Caco-2 (cell line): ENCODE measurements around the gene CFAP251. TPM values are rescaled to one million over a fixed set of nuclear protein-coding genes. Genes with fewer than 3 reads are reported as not detected.
"Not testable (repeated sequence)": the region's sequence is repeated elsewhere in the genome, so short reads cannot be mapped to it uniquely, and the experiment has no call there.

Experiments used
- BruUV-seq: library from RNA; stranded (reverse); fragments of 400-500 nt; replicated peaks from 2 replicates; lab custom pipeline; 2021; lab: Mats Ljungman, UMichigan
- CTCF ChIA-PET: fragments of 300-600 bp; sonication (Branson Sonifier 250); formaldehyde crosslinking; loops from one replicate; lab custom pipeline; 2022; ENCODE audit warnings: antibody characterized with exemption; lab: Charles Lee
- POLR2A ChIA-PET: fragments of 300-600 bp; sonication (Branson Sonifier 250); formaldehyde crosslinking; loops from one replicate; lab custom pipeline; 2022; ENCODE audit warnings: antibody characterized with exemption; lab: Charles Lee
- DNase-seq, 2 experiments: peaks; one replicate each; pipeline versions ENCODE4 v3.0.0 to v3.0.0-alpha.2; 2020 to 2022
- H3K27me3 ChIP-seq: replicated peaks from 2 replicates; pipeline ENCODE4 v1.6.0; 2011; ENCODE audit warnings: low read length; ENCODE audit not compliant: control insufficient read depth, insufficient read depth
- H3K36me3 ChIP-seq: 2 replicates; pipeline ENCODE4 v1.5.1; 2011; ENCODE audit warnings: low read length; ENCODE audit not compliant: control insufficient read depth, insufficient read depth
- H3K4me1 ChIP-seq: fragments of 250-450 bp; sonication (Bioruptor Pico); 2 replicates; pipeline ENCODE4 v1.5.1; 2020; ENCODE audit warnings: mild to moderate bottlenecking
- H3K4me3 ChIP-seq: 2 replicates; pipeline ENCODE4 v1.5.1; 2011; ENCODE audit warnings: low read depth, mild to moderate bottlenecking, control low read depth, low read length
- H3K9me3 ChIP-seq: fragments of 250-450 bp; sonication (Bioruptor Pico); 2 replicates; pipeline ENCODE4 v1.5.1; 2020; ENCODE audit warnings: mild to moderate bottlenecking, moderate library complexity
- H3K27ac Mint-ChIP-seq: one replicate; pipeline ENCODE4 v1.8.0; 2022; ENCODE audit warnings: mixed read lengths; ENCODE audit not compliant: unreplicated experiment
- H3K27me3 Mint-ChIP-seq: one replicate; pipeline ENCODE4 v1.8.0; 2022; ENCODE audit warnings: mixed read lengths; ENCODE audit not compliant: insufficient read depth, unreplicated experiment
- H3K36me3 Mint-ChIP-seq: one replicate; pipeline ENCODE4 v1.8.0; 2022; ENCODE audit warnings: mild to moderate bottlenecking, mixed read lengths; ENCODE audit not compliant: insufficient read depth, unreplicated experiment
- H3K4me1 Mint-ChIP-seq: one replicate; pipeline ENCODE4 v1.8.0; 2022; ENCODE audit warnings: low read depth, mixed read lengths; ENCODE audit not compliant: unreplicated experiment
- H3K4me3 Mint-ChIP-seq: one replicate; pipeline ENCODE4 v1.8.0; 2022; ENCODE audit warnings: mild to moderate bottlenecking, moderate library complexity, mixed read lengths; ENCODE audit not compliant: unreplicated experiment
- H3K9me3 Mint-ChIP-seq: one replicate; pipeline ENCODE4 v1.8.0; 2022; ENCODE audit warnings: mixed read lengths; ENCODE audit not compliant: unreplicated experiment
- intact Hi-C: fragments of 100-400 bp; cut with micrococcal nuclease; formaldehyde crosslinking; loops from one replicate; pipeline ENCODE4 v1.10.0; 2022; ENCODE audit not compliant: unreplicated experiment
- total RNA-seq: library from RNA; stranded (reverse); gene quantifications from 2 replicates; pipeline ENCODE4 v1.2.3, GENCODE V29; 2022
- TF ChIP-seq, protein P1 (sequence below), 2 experiments: fragments of 200-600 bp in 1 of 2; IDR thresholded peaks; 1 replicate in 1 of 2; 2 replicates in 1 of 2; pipeline versions ENCODE4 v1.5.1 to v1.8.0; 2011 to 2022; ENCODE audit warnings: antibody characterized with exemption in 1 of 2, control low read depth in 1 of 2, inconsistent platforms in 1 of 2, low read depth in 1 of 2, low read length in 1 of 2, mild to moderate bottlenecking in 1 of 2, moderate library complexity in 1 of 2; ENCODE audit not compliant: insufficient read depth in 1 of 2, severe bottlenecking in 1 of 2, unreplicated experiment in 1 of 2

Gene CFAP251
- total RNA-seq, 1 experiment from 2014 or later, result 1.2 TPM

DNA sequence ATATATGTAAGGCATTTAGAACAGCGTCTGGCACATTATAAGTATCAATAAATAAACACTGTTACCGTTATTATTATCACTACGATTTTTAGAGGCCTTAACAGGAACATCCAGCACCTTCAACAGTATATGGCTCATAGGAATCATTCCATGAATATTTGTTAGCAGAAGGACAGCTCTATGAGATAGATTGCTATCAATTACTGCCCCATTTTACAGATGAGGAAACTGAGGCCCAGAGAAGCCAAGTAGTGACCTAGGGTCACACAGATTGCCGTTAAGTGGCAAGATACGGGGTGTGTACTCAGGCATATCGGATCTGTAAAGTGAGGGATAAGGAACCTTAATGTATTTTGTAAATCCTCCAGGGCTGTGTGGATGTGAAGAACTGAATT is 30.3 kb upstream of the CFAP251 start:
- no peak for DNase-seq
- Mint-ChIP-seq H3K4me3 (peak overlapping the region; percentile 84), H3K36me3 (peaks cover 15% of the 10 kb centered on the region), H3K27me3 (no peaks in the 10 kb centered on the region), H3K9me3 (no peaks in the 10 kb centered on the region), H3K4me1 (peaks cover 11% of the 10 kb centered on the region), H3K27ac (peak overlapping the region; percentile 86)
- TF ChIP-seq, protein P1, sequence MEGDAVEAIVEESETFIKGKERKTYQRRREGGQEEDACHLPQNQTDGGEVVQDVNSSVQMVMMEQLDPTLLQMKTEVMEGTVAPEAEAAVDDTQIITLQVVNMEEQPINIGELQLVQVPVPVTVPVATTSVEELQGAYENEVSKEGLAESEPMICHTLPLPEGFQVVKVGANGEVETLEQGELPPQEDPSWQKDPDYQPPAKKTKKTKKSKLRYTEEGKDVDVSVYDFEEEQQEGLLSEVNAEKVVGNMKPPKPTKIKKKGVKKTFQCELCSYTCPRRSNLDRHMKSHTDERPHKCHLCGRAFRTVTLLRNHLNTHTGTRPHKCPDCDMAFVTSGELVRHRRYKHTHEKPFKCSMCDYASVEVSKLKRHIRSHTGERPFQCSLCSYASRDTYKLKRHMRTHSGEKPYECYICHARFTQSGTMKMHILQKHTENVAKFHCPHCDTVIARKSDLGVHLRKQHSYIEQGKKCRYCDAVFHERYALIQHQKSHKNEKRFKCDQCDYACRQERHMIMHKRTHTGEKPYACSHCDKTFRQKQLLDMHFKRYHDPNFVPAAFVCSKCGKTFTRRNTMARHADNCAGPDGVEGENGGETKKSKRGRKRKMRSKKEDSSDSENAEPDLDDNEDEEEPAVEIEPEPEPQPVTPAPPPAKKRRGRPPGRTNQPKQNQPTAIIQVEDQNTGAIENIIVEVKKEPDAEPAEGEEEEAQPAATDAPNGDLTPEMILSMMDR (IDR thresholded peaks at IDR 0.05; ENCODE audit: insufficient read depth in 1 of 2, low read depth in 1 of 2, low read length in 1 of 2, severe bottlenecking in 1 of 2, unreplicated experiment in 1 of 2), result peak in 1 of 2 experiments; percentile 39
- no peaks in the 10 kb centered on the region for H3K36me3 ChIP-seq
- peak overlapping the region; percentile 84 for H3K4me3 ChIP-seq
- no peaks in the 10 kb centered on the region for H3K27me3 ChIP-seq
- H3K4me1 ChIP-seq, result peaks cover 4% of the 10 kb centered on the region
- ChIA-PET POLR2A (interaction anchor here (0.5 to 1.2 kb wide), 8 partner anchors 8 to 93 kb away, joined by 3 to 11 read pairs (median 4); no protein-coding TSS in a partner anchor), CTCF (interaction anchor here (0.6 to 2.8 kb wide), 10 partner anchors 10 to 1687 kb away, joined by 3 to 46 read pairs (median 4); partner anchors contain the start of gene RHOF)
- no peaks in the 10 kb centered on the region for H3K9me3 ChIP-seq
- intact Hi-C loops, result loop anchor here (1.0 to 5.0 kb wide), 4 partner anchors 49 to 191 kb away; partner anchors contain the start of gene TMEM120B
- BruUV-seq, result TSS peak; percentile 98

DNA sequence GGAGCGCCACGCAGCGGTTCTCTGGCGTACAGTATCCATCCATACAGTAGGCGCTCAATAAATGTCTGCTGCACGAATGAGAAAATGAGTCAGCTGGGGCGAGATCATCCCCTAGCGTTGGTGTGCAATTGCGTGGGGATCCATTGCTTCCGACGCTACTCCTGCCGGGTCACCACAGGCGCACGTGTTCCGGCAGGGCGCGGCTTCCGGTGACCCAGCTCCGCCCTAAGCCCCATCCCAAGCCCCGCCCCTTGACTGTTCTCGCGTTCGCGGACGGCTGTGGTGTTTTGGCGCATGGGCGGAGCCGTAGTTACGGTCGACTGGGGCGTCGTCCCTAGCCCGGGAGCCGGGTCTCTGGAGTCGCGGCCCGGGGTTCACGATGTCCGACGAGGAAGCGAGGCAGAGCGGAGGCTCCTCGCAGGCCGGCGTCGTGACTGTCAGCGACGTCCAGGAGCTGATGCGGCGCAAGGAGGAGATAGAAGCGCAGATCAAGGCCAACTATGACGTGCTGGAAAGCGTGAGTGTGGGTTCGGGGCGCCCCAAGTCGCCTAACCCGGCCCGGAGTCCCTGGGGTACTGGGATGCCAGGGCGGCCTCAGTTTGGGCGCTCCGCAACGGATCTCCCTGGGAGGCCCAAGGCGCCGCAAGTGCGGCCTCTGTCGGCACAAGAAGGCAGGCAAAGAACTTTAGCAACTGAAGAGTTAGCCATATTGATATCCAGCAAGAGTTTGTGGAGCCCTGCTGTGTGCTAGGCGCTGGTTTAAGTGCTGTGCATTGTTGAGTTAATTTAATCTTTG is 29.7 kb upstream of the CFAP251 start, which contains the start of gene PSMD9:
Gene PSMD9, plus strand, starts transcription at position 313 of the 796 bp plus-strand sequence. Its CDS starts 67 bp downstream, at position 380.
- Mint-ChIP-seq H3K27ac (peak within 1 kb of the TSS; percentile 86), H3K4me3 (peak within 1 kb of the TSS; percentile 84), H3K9me3 (no peaks in the 10 kb centered on the region), H3K36me3 (peaks cover 21% of the 10 kb centered on the region), H3K4me1 (peaks cover 15% of the 10 kb centered on the region), H3K27me3 (no peaks in the 10 kb centered on the region)
- H3K4me3 ChIP-seq, result peak within 1 kb of the TSS; percentile 84
- no peaks in the 10 kb centered on the region for H3K27me3 ChIP-seq
- peaks cover 10% of the 10 kb centered on the region for H3K4me1 ChIP-seq
- no peaks in the 10 kb centered on the region; the same call in 1 of the 2 replicates for H3K36me3 ChIP-seq
- CTCF ChIA-PET, result interaction anchor here (0.6 to 2.8 kb wide), 10 partner anchors 11 to 1687 kb away, joined by 3 to 46 read pairs (median 4); partner anchors contain the start of gene RHOF
- no peaks in the 10 kb centered on the region for H3K9me3 ChIP-seq
- TSS peak; percentile 75 for BruUV-seq
- intact Hi-C loops, result loop anchor here (1.0 to 5.0 kb wide), 4 partner anchors 49 to 191 kb away; partner anchors contain the start of gene TMEM120B
- TF ChIP-seq, protein P1 (IDR thresholded peaks at IDR 0.05; ENCODE audit: insufficient read depth in 1 of 2, low read depth in 1 of 2, low read length in 1 of 2, severe bottlenecking in 1 of 2, unreplicated experiment in 1 of 2), result peak; percentile 50 to 78
- DNase-seq, result peak; percentile 98 to 99
- POLR2A ChIA-PET, result interaction anchor here (0.5 to 1.2 kb wide), 8 partner anchors 9 to 94 kb away, joined by 3 to 11 read pairs (median 4); no protein-coding TSS in a partner anchor

DNA sequence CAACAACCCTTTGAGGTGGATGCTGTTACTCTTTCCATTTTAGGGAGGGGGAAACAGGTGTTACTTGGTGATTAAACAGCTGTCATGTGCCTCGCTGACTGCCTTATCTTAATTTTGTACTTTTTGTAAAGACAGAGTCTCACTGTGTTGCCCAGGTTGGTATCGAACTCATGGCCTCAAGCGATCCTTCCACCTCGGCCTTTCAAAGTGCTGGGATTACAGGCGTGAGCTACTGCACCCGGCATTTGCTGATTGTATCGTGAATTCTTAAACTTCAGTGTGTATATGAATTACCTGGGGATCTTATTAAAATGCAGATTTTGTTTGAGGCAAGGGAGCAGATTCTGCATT is 29.1 kb upstream of the CFAP251 start:
- no TSS peak for BruUV-seq
- Histone ChIP-seq H3K4me3 (peak overlapping the region; percentile 84), H3K9me3 (no peaks in the 10 kb centered on the region), H3K4me1 (peaks cover 16% of the 10 kb centered on the region), H3K27me3 (no peaks in the 10 kb centered on the region), H3K36me3 (no peaks in the 10 kb centered on the region; the same call in 1 of the 2 replicates)
- CTCF ChIA-PET, result interaction anchor here (2.8 kb wide), 1 partner anchor 94 kb away, joined by 46 read pairs; the partner anchor contains the start of gene RHOF
- no peaks in the 10 kb centered on the region for H3K9me3 Mint-ChIP-seq
- H3K27me3 Mint-ChIP-seq, result no peaks in the 10 kb centered on the region
- peak overlapping the region; percentile 84 for H3K4me3 Mint-ChIP-seq
- POLR2A ChIA-PET, result interaction anchor here (1.2 kb wide), 2 partner anchors 77 to 88 kb away, joined by 4 to 10 read pairs; no protein-coding TSS in a partner anchor
- H3K27ac Mint-ChIP-seq, result peak overlapping the region; percentile 86
- DNase-seq, result no peak
- H3K4me1 Mint-ChIP-seq, result peaks cover 17% of the 10 kb centered on the region
- intact Hi-C loops, result loop anchor here (5.0 kb wide), 2 partner anchors 177 to 192 kb away; partner anchors contain the start of gene TMEM120B
- TF ChIP-seq, protein P1 (IDR thresholded peaks at IDR 0.05; ENCODE audit: insufficient read depth in 1 of 2, low read depth in 1 of 2, low read length in 1 of 2, severe bottlenecking in 1 of 2, unreplicated experiment in 1 of 2), result no peak
- H3K36me3 Mint-ChIP-seq, result peaks cover 27% of the 10 kb centered on the region

DNA sequence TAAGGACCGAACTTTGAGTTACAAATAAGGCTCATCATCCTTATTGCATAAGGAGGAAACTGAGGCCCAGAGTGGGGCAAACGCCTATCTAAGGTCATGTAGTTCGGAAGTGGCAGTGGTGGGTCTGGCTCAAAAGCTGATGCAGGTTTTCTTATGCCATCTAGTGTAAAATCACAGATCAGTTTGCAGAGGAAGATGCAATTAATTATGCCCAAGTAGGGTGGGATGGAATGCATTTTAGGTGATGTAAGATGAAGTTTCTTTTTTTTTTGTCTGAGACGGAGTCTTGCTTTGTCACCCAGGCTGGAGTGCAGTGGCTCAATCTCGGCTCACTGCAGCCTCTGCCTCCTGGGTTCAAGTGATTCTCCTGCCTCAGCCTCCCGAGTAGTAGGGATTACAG is 28.7 kb upstream of the CFAP251 start:
- BruUV-seq, H3K27me3 ChIP-seq, DNase-seq, H3K27me3 Mint-ChIP-seq, H3K9me3 ChIP-seq, H3K9me3 Mint-ChIP-seq, H3K36me3 ChIP-seq, POLR2A ChIA-PET: not testable (repeated sequence)
- peaks cover 19% of the 10 kb centered on the region for H3K4me1 Mint-ChIP-seq
- CTCF ChIA-PET, result interaction anchor here (2.8 kb wide), 1 partner anchor 94 kb away, joined by 46 read pairs; the partner anchor contains the start of gene RHOF
- peaks cover 20% of the 10 kb centered on the region for H3K4me1 ChIP-seq
- peak overlapping the region; percentile 84 for H3K4me3 ChIP-seq
- peaks cover 29% of the 10 kb centered on the region for H3K36me3 Mint-ChIP-seq
- intact Hi-C loops, result loop anchor here (5.0 kb wide), 2 partner anchors 177 to 192 kb away; partner anchors contain the start of gene TMEM120B
- H3K4me3 Mint-ChIP-seq, result peak overlapping the region; percentile 84
- peak overlapping the region; percentile 86 for H3K27ac Mint-ChIP-seq
